GM18868 (cell line): ENCODE results near the gene TMCO4.

ENCODE experiments used
- ATAC-seq: cut with Tn5 transposase; IDR thresholded peaks from one replicate; pipeline ENCODE4 v1.9.1; 2021; ENCODE audit warnings: mild to moderate bottlenecking, moderate library complexity; ENCODE audit not compliant: unreplicated experiment

The TMCO4 gene

DNA sequence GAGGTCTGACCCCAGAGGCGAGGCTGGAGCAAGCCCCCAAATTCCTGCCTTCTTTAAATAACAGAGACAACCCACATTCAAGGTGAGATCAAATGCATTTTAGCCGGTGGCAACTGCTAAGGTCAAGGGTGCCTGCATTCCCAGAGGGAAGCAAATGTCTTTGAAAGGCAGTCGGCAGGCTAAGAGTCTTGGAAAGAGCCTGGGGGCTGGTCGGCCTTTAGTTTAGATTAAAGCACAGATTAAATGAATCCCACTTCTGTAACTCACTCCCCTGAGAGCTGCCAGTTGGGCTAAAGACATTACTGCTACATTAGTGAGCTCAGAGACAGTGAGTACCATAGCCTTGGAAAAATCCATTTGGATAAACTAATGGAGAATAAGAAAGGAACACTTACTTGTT, 75.8 kb downstream of the TMCO4 start:
- ATAC-seq: no peak

- no peak for ATAC-seq
These were observed 78.7 kb downstream of the TMCO4 start for GRCh38 chr1:19720973-19721372.

GRCh38 chr1:19720174-19720573, 79.5 kb downstream of the TMCO4 start:
- ATAC-seq: no peak

- ATAC-seq: no peak
These were observed 82.2 kb downstream of the TMCO4 start for GRCh38 chr1:19717467-19717866.

DNA sequence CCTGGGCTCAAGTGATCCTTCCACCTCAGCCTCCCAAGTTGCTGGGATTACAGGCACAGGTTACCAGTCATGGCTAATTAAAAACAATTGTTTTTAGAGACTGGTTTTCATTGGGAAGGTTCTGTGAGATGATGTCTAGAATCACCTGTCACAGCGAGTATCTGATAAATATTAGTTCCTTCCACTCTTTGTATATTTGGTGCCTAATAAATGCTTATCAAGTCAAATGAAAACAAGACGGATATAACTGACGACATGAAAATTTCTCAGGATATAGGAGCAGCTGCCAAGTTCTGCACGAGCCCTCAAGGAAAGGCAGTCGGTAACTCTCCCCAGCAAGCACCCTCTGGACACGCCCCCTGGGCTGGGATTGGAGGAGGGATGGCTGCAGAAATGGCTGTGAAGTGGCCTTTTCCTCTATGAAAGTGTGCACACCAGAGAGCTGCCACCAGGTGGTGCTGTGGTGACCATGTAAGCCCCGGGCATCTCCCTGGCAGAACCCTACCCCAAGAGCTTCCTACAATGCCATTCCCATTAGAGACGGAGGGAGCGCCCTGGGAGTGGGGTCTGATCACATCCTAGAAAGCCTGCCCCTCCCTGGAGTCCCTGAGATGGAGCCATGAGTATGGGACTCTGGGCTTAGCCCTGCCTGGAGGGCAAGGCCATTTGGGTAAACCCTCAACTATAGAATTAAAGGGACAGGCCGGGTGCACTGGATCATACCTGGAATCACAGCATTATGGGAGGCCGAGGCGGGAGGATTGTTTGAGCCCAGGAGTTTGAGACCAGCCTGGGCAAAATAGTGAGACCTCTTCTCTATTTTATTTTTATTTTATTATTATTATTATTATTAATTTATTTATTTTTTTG, 84.1 kb downstream of the TMCO4 start:
- peak; percentile 51 for ATAC-seq

- no peak for ATAC-seq
These were observed 86.8 kb downstream of the TMCO4 start for GRCh38 chr1:19712928-19713327.

DNA sequence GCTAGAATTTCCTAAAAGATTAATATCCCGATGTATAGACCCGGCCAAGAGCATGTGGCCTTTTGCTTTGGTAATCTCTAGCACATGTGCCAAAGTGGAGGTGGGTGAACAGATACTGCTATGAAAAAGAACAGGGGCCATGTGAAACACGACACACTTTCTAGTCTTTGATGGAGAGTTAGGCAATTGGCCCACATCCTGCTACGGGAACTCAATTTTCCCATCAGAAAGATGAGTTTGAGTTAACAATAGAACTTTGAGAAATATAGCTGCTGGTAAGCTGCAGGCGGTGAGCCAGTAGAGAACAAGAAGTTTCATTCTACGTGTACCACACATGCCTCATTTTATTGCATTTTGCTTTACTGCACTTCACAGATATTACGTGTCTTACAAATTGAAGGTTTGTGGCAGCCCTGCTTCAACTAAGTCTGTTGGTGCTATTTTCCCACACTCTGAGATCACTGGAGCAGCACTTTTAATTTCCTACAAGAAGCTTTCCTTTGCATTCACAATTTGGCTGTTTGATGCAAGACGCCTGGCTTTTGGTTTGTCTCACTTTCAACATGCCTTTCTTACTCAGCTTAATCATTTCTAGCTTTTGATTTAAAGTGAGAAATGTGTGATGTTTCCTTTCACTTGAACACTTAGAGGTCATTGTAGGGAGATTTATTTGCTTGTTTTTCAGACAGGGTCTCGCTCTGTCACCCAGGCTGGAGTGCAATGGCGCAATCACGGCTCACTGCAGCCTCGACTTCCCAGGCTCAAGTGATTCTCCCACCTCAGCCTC, 88.7 kb downstream of the TMCO4 start:
- ATAC-seq: peak; percentile 54

DNA sequence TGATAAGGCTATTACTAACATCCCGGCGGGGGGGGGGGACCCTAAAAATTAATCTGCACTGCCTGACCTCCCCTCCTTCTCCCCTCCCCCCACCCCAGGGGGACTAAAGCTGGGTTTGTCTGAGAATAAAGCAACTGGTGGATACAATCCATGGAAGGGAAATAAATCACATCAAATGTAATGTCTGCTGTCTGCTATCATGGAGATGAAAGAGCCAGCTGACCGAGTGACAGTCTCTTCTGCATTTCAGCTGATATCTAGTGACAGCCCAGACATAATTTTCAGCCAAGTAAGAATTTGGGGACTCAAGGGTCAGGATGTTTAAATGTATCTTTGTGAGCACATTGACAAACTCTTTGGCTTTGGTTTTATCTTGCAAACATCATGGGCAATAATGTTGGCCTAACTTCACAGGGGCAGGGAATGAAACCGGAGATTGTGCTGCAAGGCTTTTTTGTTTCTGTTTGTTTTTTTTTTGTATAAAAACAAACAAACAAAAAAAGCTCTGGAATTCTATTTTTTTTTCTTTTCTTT, 90.4 kb downstream of the TMCO4 start:
- ATAC-seq: no peak

GRCh38 chr1:19708567-19709110, 91.1 kb downstream of the TMCO4 start:
- no peak for ATAC-seq

DNA sequence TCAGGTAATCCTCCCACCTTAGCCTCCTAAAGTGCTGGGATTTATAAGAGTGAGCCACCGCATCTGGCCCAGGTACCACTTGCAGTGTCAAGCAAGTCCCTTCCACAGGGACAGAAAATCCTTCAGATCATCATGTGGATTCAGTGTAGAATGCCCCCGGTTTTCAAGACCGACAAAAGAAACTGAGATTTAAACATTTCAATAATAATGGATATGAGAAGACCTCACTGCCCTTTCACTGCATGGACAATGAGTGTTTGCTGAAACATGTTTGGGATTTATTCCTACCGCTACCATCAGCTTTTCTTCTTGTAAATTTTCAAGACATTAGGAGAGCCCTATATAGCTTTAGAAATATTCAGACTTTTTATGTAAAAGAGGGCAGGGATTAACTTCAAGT, 93.6 kb downstream of the TMCO4 start:
- no peak for ATAC-seq

- no peak for ATAC-seq
These were observed 94.3 kb downstream of the TMCO4 start for GRCh38 chr1:19705464-19705863.

- no peak for ATAC-seq
These were observed 95.2 kb downstream of the TMCO4 start for GRCh38 chr1:19704247-19705113.

GRCh38 chr1:19703280-19703679, 96.4 kb downstream of the TMCO4 start:
- no peak for ATAC-seq

DNA sequence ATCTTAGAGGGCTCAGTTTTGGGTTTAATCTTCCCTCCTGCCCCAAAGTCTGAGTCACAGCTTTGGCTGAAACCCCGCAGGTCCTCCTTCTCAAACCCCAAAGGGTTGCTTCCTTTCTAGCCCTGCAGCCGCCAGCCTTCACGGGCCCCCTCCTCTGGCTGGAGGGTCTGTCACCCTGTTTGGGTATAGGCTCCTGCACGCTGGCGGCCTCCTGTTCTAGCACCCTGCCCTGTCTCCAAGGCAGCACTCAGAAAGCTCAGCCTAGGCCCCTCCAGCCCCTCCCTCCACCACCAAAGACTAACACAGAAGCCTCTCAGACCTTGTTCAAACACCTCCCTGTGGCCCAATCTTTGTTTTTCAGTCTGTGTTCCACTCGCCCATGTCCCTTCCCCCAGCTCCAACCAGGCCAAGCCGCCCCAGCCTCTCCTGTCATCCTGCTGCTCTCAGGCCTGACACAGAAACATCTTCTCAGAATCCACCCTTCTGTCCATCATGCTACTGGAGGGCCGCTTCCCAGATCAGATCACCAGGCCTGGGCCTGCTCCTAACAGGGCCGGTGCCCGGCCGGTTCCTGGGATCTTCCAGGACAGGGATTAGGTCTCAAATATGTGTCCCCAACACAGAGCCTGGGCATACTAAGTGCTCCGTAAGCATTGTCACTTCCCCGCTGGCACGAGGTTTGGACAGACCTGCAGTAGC, 99.5 kb downstream of the TMCO4 start:
- no peak for ATAC-seq

DNA sequence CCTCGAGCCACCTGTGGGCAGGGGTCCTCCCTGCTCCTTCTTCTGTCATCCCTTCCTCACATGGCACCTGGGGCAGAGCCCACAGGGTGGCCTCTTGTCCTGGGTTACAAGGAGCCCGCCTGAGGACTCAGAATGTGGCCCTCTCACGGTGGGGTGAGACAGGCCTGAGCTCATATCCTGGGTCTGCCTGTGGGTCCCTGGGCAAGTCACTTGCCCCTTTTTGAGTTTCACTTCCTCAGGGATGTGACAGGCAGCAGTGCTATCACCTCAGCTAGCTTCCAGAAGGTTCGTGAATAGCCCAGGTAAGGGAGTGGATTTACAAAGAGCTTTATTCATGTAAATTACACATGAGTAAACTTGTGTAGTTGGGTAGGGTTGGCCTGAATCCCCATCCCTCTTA, 101.5 kb downstream of the TMCO4 start:
- ATAC-seq: no peak

DNA sequence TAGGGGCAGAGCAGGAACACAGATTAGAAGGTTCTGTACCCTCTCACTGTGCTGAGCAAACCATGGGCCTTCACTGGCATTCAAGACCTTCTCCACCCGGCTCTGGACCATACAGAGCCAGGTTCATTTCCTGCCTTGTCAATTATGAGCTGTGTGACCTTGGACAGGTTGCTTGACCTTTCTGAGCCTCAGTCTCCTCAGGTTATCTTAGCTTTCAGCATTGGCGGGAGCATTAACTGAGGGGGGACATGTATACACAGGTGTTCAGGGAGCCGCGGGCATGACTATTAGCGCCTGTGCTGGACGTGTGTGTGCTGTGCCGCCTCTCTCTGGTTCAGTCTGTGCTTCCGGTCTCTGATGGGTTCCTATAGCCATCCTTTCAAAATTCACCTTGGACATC, 102.9 kb downstream of the TMCO4 start:
- no peak for ATAC-seq

DNA sequence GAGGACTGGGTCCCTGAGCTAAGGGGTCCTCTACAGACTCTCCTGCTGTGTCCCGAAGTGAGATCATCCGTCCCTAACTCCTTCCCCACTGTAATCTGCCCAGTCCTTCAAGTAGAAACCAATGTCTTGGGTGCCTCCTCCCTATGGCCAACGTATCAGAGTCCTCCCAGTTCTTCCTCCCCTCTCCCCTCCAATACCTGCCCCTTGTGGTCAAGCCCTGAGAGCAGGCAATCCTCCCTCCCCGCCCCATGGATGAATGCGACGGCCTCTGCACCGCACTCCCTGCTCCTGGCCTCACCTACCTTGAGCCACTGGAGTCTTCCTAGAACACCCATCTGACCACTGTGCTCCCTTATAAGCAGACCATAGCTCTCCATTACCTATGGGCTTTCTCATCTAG, 103.9 kb downstream of the TMCO4 start:
- no peak for ATAC-seq

DNA sequence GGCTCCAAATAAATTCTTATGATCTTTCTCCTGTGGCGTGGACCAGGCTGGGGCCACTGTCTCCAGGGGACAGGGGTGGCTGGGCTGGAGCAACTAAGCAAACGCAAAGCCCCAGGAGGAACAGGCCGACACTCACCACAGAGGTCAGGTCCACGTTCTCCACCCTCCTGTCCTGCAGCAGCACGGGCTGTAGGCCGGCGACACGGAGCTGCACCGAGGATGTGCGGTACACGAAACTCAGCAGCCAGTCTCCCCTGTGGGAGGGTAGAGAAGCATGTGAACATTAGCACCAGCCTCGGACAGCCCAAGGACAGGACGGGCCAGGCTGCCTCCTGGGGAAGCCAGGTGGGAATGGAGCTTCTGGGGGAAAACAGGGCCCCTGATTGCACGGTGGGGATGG, 105.4 kb downstream of the TMCO4 start:
- ATAC-seq: no peak

DNA sequence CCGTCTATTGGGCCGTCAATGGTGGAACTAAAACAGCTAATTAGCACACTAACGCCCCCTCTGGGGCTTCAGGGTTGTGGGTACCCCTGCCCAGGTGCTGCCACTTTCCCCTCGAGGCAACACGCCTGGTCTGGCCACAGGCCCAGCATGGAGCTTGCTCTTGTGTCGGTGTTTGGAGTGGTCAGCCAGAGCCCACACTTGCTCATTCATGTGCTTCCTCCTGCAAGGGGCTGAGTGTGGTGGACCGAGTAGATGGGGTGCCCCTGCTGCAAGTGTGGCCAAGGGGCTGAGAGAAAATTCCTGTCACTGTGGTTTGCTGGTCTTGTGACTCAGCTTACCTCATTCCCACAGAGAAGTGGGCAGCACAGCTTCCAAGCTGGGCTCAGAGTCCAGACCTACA, 109.4 kb downstream of the TMCO4 start:
- ATAC-seq: no peak

DNA sequence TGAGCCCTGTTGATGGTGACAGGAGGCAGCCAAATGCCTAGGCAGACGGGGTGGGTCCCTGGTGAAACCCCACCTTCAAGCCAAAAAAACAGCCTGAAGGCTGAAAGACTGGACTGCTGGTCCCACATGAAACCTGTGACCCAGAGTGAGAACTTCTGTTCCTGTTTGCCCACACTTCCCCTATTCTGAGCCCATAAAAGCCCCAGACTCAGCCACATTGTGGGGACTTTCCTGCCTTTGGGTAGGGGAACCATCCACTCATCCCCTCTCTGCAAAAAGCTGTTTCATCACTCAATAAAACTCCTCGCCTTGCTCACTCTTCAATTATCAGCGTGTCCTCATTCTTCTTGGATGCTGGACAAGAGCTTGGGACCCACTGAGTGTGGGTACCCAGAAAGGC, 109.9 kb downstream of the TMCO4 start:
- ATAC-seq: no peak
